NCI-H345 (cell line): Measurements from ENCODE around the gene DESI1.
"Not testable (repeated sequence)": the region's sequence is repeated elsewhere in the genome, so short reads cannot be mapped to it uniquely, and the experiment has no call there.

Experiments
- DNase-seq: peaks from one replicate; lab custom pipeline; 2025; lab: John Stamatoyannopoulos, UW

Gene DESI1

GRCh38 chr22:41634610-41635009, 13.8 kb upstream of the DESI1 start:
- DNase-seq = not testable (repeated sequence)

- not testable (repeated sequence) for DNase-seq
Observed at GRCh38 chr22:41631615-41632014, 10.8 kb upstream of the DESI1 start.

- not testable (repeated sequence) for DNase-seq
Observed at GRCh38 chr22:41631115-41631514, 10.3 kb upstream of the DESI1 start.

- no peak for DNase-seq
Observed at GRCh38 chr22:41625577-41625976, 4.7 kb upstream of the DESI1 start.

- DNase-seq = no peak
Observed at GRCh38 chr22:41621911-41622179, 1.0 kb upstream of the DESI1 start.

GRCh38 chr22:41621099-41621910, 462 bp upstream of the DESI1 start, which contains the start of gene XRCC6:
Gene XRCC6 (plus strand): TSS chr22:41621295. CDS start chr22:41622005, 710 bp downstream.
- peak; percentile 97 for DNase-seq

GRCh38 chr22:41619979-41620588, 759 bp downstream of the DESI1 start:
- DNase-seq = peak; percentile 17

GRCh38 chr22:41613456-41613855, 7.4 kb downstream of the DESI1 start:
- no peak for DNase-seq

- no peak for DNase-seq
Observed at GRCh38 chr22:41612603-41613306, 8.1 kb downstream of the DESI1 start.

GRCh38 chr22:41608386-41608785, 12.5 kb downstream of the DESI1 start:
- DNase-seq = no peak

- DNase-seq = no peak
Observed at GRCh38 chr22:41603873-41604332, 16.9 kb downstream of the DESI1 start.

- no peak for DNase-seq
Observed at GRCh38 chr22:41600976-41601375, 19.9 kb downstream of the DESI1 start.

- no peak for DNase-seq
Observed at GRCh38 chr22:41598891-41599635, 21.8 kb downstream of the DESI1 start.

- DNase-seq = no peak
Observed at GRCh38 chr22:41598081-41598480, 22.8 kb downstream of the DESI1 start.

- DNase-seq = no peak
Observed at GRCh38 chr22:41597635-41597953, 23.2 kb downstream of the DESI1 start.

GRCh38 chr22:41596776-41597634, 23.8 kb downstream of the DESI1 start:
- peak; percentile 2 for DNase-seq

GRCh38 chr22:41595703-41596102, 25.1 kb downstream of the DESI1 start:
- DNase-seq = no peak

- not testable (repeated sequence) for DNase-seq
Observed at GRCh38 chr22:41593336-41593960, 27.4 kb downstream of the DESI1 start.

GRCh38 chr22:41589391-41590241, 31.2 kb downstream of the DESI1 start, which contains the start of gene PMM1:
Gene PMM1 (minus strand): TSS chr22:41589840. CDS start chr22:41589805, 35 bp downstream.
- peak; percentile 99 for DNase-seq

GRCh38 chr22:41587347-41587723, 33.5 kb downstream of the DESI1 start:
- DNase-seq = no peak
